ENCODE results near the gene RABEPK.

DNA sequence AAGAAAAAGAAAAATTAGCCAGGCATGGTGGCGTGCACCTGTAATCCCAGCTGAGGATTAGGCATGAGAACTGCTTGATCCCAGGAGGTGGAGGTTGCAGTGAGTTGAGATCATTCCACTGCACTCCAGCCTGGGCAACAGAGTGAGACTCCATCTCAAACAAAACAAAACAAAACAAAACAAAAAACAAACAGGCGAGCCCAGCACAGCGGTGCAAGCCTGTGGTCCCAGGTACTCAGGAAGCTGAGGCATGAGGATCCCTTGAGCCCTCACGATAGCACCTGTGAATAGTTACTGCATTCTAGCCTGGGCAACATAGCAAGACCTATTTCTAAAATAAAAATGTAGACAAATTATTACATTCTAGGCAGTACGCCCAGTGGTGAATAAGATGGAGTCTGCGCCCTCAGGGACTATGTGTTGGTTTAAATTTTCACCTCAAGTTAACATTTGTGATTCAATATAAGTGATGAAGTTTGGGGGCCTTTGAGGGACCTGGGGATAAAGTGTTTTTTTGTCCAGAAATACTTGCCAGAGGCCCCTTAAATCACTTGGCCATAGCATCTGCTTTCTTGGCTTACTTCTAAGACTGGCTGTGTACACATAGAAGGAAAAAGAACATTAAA, 57.9 kb downstream of the RABEPK start:
- TF ChIP-seq YY1 (IDR thresholded peaks at IDR 0.05; ENCODE audit: insufficient read depth, insufficient read length) (no peak), SUZ12 (IDR thresholded peaks at IDR 0.05; ENCODE audit: extremely low read depth, insufficient read depth, insufficient read length) (no peak), ZNF274 (IDR thresholded peaks at IDR 0.05; ENCODE audit: low read depth, low read length) (no peak)

Measured in NT2/D1 (cell line).